Measurements from ENCODE around the gene TMEM170A. TPM values are rescaled to one million over a fixed set of nuclear protein-coding genes. Genes with fewer than 3 reads are reported as not detected.

TMEM170A gene
- total RNA-seq, 1 experiment from 2014 or later = 34.5 TPM

DNA sequence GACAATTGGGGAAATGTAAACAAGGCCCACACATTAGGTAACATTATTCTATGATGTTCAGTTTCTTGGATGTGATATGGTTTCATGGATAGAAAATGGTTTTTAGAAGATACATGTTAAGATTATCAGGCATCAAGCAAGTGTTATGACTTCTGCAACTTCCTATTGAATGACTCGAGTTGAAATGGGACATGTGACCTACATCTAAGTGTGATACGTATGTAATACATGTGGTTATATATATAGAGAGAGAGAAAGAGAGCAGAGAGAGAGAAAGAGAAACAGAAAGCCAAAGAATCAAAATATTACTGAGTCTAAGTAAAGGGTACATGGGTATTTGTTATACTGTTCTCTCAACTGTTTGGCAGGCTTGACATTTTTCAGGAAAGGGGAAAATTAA lies 1.7 kb downstream of the TMEM170A start:
- POLR2A ChIA-PET = no interaction called here
- BruUV-seq (replicated peaks) = no TSS peak
- Histone ChIP-seq H2AFZ (ENCODE audit: low read depth, low read length, poor library complexity, severe bottlenecking) (no peak overlapping the region), H3K9me3 (ENCODE audit: control insufficient read depth in 1 of 2, insufficient read depth in 1 of 2, low read depth in 1 of 2, low read length in 2 of 2) (no peaks in the 10 kb centered on the region), H3K9ac (ENCODE audit: low read length) (peak overlapping the region; percentile 87), H3K27ac (ENCODE audit: low read depth, low read length) (no peak overlapping the region), H3K9me2 (ENCODE audit: insufficient read depth) (no peaks in the 10 kb centered on the region), H3K27me3 (ENCODE audit: insufficient read depth, low read length) (no peaks in the 10 kb centered on the region), H3K36me3 (ENCODE audit: control insufficient read depth in 1 of 2, insufficient read depth in 2 of 2, low read length in 2 of 2) (no peaks in the 10 kb centered on the region; a peak in 1 of 4 replicates), H3K4me1 (ENCODE audit: control insufficient read depth in 1 of 2, insufficient read depth in 2 of 2, low read length in 2 of 2) (peaks cover 3 to 26% of the 10 kb centered on the region in 2 experiments; a peak in 3 of 4 replicates), H4K20me1 (ENCODE audit: insufficient read depth) (no peaks in the 10 kb centered on the region), H3K79me2 (ENCODE audit: insufficient read depth, low read length) (peaks cover 63% of the 10 kb centered on the region), H3K4me2 (ENCODE audit: low read length) (peak overlapping the region; percentile 90), H3K4me3 (replicated peaks in 1 of 2; ENCODE audit: low read depth in 1 of 2, low read length in 2 of 2) (peak overlapping the region; percentile 78 to 92)
- RAD21 ChIA-PET (ENCODE audit: low non-redundant PET in 1 of 2, low total read pairs in 2 of 2, uncharacterized antibody in 2 of 2, unreplicated experiment in 2 of 2) = no interaction called here
- ATAC-seq (no peak), DNase-seq (ENCODE audit: low read depth, low spot score) (no peak)
- TF ChIP-seq TCF7L2 (IDR thresholded peaks at IDR 0.05; ENCODE audit: borderline replicate concordance, extremely low read depth, insufficient read depth, insufficient read length) = no peak
- no peak for TF ChIP-seq EGR1 (IDR thresholded peaks at IDR 0.05; ENCODE audit: low read depth)
- TF ChIP-seq SP1 (IDR thresholded peaks at IDR 0.05; ENCODE audit: low read depth) = no peak
- no peak for TF ChIP-seq EZH2phosphoT487 (IDR thresholded peaks at IDR 0.05; ENCODE audit: borderline replicate concordance)
- TF ChIP-seq POLR2A (IDR thresholded peaks at IDR 0.05; ENCODE audit: borderline replicate concordance, extremely low read depth, insufficient read depth, insufficient read length) = no peak
- TF ChIP-seq, protein P1, sequence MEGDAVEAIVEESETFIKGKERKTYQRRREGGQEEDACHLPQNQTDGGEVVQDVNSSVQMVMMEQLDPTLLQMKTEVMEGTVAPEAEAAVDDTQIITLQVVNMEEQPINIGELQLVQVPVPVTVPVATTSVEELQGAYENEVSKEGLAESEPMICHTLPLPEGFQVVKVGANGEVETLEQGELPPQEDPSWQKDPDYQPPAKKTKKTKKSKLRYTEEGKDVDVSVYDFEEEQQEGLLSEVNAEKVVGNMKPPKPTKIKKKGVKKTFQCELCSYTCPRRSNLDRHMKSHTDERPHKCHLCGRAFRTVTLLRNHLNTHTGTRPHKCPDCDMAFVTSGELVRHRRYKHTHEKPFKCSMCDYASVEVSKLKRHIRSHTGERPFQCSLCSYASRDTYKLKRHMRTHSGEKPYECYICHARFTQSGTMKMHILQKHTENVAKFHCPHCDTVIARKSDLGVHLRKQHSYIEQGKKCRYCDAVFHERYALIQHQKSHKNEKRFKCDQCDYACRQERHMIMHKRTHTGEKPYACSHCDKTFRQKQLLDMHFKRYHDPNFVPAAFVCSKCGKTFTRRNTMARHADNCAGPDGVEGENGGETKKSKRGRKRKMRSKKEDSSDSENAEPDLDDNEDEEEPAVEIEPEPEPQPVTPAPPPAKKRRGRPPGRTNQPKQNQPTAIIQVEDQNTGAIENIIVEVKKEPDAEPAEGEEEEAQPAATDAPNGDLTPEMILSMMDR (IDR thresholded peaks at IDR 0.05 in 2 of 3, conservative IDR thresholded peaks at IDR 0.05 in 1 of 3; ENCODE audit: borderline replicate concordance in 1 of 3, insufficient read depth in 1 of 3, low read depth in 2 of 3, low read length in 2 of 3) = no peak
- TF ChIP-seq RAD21 (IDR thresholded peaks at IDR 0.05; ENCODE audit: low read depth) = no peak
- TF ChIP-seq, protein P2, sequence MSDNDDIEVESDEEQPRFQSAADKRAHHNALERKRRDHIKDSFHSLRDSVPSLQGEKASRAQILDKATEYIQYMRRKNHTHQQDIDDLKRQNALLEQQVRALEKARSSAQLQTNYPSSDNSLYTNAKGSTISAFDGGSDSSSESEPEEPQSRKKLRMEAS (IDR thresholded peaks at IDR 0.05) = no peak
- TF ChIP-seq YY1 (IDR thresholded peaks at IDR 0.05; ENCODE audit: extremely low read depth, insufficient replicate concordance, low read depth, low read length) = no peak
- TF ChIP-seq CEBPB (IDR thresholded peaks at IDR 0.05; ENCODE audit: low read depth) = no peak
- TF ChIP-seq, protein P3, sequence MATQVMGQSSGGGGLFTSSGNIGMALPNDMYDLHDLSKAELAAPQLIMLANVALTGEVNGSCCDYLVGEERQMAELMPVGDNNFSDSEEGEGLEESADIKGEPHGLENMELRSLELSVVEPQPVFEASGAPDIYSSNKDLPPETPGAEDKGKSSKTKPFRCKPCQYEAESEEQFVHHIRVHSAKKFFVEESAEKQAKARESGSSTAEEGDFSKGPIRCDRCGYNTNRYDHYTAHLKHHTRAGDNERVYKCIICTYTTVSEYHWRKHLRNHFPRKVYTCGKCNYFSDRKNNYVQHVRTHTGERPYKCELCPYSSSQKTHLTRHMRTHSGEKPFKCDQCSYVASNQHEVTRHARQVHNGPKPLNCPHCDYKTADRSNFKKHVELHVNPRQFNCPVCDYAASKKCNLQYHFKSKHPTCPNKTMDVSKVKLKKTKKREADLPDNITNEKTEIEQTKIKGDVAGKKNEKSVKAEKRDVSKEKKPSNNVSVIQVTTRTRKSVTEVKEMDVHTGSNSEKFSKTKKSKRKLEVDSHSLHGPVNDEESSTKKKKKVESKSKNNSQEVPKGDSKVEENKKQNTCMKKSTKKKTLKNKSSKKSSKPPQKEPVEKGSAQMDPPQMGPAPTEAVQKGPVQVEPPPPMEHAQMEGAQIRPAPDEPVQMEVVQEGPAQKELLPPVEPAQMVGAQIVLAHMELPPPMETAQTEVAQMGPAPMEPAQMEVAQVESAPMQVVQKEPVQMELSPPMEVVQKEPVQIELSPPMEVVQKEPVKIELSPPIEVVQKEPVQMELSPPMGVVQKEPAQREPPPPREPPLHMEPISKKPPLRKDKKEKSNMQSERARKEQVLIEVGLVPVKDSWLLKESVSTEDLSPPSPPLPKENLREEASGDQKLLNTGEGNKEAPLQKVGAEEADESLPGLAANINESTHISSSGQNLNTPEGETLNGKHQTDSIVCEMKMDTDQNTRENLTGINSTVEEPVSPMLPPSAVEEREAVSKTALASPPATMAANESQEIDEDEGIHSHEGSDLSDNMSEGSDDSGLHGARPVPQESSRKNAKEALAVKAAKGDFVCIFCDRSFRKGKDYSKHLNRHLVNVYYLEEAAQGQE (IDR thresholded peaks at IDR 0.05; ENCODE audit: low read depth) = no peak
- no peak for TF ChIP-seq JUND (IDR thresholded peaks at IDR 0.05)
- TF ChIP-seq ZFX (IDR thresholded peaks at IDR 0.05) = no peak
- no peak for TF ChIP-seq CBX3 (IDR thresholded peaks at IDR 0.05; ENCODE audit: low read depth)
- CTCF ChIA-PET = no interaction called here
- intact Hi-C loops (cut with micrococcal nuclease) = no loop called here

All from HCT116 (cell line).